ENCODE measurements around the gene ADAR.
"Not testable (repeated sequence)": the region's sequence is repeated elsewhere in the genome, so short reads cannot be mapped to it uniquely, and the experiment has no call there.

Gene ADAR

GRCh38 chr1:154652893-154653292, 44.9 kb upstream of the ADAR start (continued):
- TF ChIP-seq TOX (CRISPR knock-in tag; IDR thresholded peaks at IDR 0.05; ENCODE audit: borderline replicate concordance): no peak
- TF ChIP-seq ARNTL (CRISPR knock-in tag; IDR thresholded peaks at IDR 0.05; ENCODE audit: borderline replicate concordance, low read depth): no peak
- TF ChIP-seq ZFP3 (CRISPR knock-in tag; IDR thresholded peaks at IDR 0.05): no peak
- TF ChIP-seq ZNF565 (CRISPR knock-in tag; conservative IDR thresholded peaks at IDR 0.05; ENCODE audit: low read depth): no peak

DNA sequence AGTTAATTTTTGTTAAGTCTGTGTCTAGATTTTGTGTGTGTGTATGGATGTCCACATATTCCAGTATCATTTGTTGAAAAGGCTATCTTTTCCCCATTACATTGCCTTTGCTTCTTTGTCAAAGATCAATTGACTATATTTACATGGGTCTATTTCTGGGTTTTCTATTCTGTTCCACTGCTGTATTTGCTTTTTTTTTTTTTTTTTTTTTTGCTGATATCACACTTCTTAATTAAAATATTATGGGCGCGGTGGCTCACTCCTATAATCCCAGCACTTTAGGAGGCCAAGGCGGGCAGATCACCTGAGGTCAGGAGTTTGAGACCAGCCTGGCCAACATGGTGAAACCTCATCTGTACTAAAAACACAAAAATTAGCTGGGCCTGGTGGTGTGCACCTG, 36.7 kb upstream of the ADAR start:
- not testable (repeated sequence) for ATAC-seq

GRCh38 chr1:154641534-154641933, 33.5 kb upstream of the ADAR start:
- no peak for ATAC-seq
- TF ChIP-seq ZNF70 (CRISPR knock-in tag; IDR thresholded peaks at IDR 0.05) (no peak), TOX (CRISPR knock-in tag; IDR thresholded peaks at IDR 0.05; ENCODE audit: borderline replicate concordance) (no peak), ISL1 (CRISPR knock-in tag; IDR thresholded peaks at IDR 0.05) (no peak), ESRRG (CRISPR knock-in tag; IDR thresholded peaks at IDR 0.05) (no peak), TCF4 (CRISPR knock-in tag; IDR thresholded peaks at IDR 0.05; ENCODE audit: borderline replicate concordance) (no peak), SNAI2 (CRISPR knock-in tag; IDR thresholded peaks at IDR 0.05) (no peak), ZFP30 (CRISPR knock-in tag; IDR thresholded peaks at IDR 0.05) (no peak), ZFP3 (CRISPR knock-in tag; IDR thresholded peaks at IDR 0.05) (no peak), CSDC2 (CRISPR knock-in tag; IDR thresholded peaks at IDR 0.05) (no peak), ZNF8 (CRISPR knock-in tag; IDR thresholded peaks at IDR 0.05) (no peak), ZNF565 (CRISPR knock-in tag; conservative IDR thresholded peaks at IDR 0.05; ENCODE audit: low read depth) (no peak), RARB (CRISPR knock-in tag; IDR thresholded peaks at IDR 0.05) (no peak), ARNTL (CRISPR knock-in tag; IDR thresholded peaks at IDR 0.05; ENCODE audit: borderline replicate concordance, low read depth) (no peak), PATZ1 (CRISPR knock-in tag; IDR thresholded peaks at IDR 0.05; ENCODE audit: borderline replicate concordance) (no peak), GLIS3 (CRISPR knock-in tag; IDR thresholded peaks at IDR 0.05) (no peak), PPARA (CRISPR knock-in tag; IDR thresholded peaks at IDR 0.05; ENCODE audit: borderline replicate concordance) (no peak), ZC3H10 (CRISPR knock-in tag; IDR thresholded peaks at IDR 0.05) (no peak)
- TF ChIP-seq, protein P1, sequence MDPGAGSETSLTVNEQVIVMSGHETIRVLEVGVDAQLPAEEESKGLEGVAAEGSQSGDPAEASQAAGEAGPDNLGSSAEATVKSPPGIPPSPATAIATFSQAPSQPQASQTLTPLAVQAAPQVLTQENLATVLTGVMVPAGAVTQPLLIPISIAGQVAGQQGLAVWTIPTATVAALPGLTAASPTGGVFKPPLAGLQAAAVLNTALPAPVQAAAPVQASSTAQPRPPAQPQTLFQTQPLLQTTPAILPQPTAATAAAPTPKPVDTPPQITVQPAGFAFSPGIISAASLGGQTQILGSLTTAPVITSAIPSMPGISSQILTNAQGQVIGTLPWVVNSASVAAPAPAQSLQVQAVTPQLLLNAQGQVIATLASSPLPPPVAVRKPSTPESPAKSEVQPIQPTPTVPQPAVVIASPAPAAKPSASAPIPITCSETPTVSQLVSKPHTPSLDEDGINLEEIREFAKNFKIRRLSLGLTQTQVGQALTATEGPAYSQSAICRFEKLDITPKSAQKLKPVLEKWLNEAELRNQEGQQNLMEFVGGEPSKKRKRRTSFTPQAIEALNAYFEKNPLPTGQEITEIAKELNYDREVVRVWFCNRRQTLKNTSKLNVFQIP (CRISPR knock-in tag; IDR thresholded peaks at IDR 0.05; ENCODE audit: borderline replicate concordance, low read depth): no peak
- TF ChIP-seq, protein P2, sequence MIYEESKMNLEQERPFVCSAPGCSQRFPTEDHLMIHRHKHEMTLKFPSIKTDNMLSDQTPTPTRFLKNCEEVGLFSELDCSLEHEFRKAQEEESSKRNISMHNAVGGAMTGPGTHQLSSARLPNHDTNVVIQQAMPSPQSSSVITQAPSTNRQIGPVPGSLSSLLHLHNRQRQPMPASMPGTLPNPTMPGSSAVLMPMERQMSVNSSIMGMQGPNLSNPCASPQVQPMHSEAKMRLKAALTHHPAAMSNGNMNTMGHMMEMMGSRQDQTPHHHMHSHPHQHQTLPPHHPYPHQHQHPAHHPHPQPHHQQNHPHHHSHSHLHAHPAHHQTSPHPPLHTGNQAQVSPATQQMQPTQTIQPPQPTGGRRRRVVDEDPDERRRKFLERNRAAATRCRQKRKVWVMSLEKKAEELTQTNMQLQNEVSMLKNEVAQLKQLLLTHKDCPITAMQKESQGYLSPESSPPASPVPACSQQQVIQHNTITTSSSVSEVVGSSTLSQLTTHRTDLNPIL (CRISPR knock-in tag; IDR thresholded peaks at IDR 0.05; ENCODE audit: low read depth): no peak

GRCh38 chr1:154639876-154640275, 31.9 kb upstream of the ADAR start:
- TF ChIP-seq TOX (CRISPR knock-in tag; IDR thresholded peaks at IDR 0.05; ENCODE audit: borderline replicate concordance): no peak
- no peak for TF ChIP-seq ZNF70 (CRISPR knock-in tag; IDR thresholded peaks at IDR 0.05)
- TF ChIP-seq ZC3H10 (CRISPR knock-in tag; IDR thresholded peaks at IDR 0.05): no peak
- no peak for ATAC-seq

DNA sequence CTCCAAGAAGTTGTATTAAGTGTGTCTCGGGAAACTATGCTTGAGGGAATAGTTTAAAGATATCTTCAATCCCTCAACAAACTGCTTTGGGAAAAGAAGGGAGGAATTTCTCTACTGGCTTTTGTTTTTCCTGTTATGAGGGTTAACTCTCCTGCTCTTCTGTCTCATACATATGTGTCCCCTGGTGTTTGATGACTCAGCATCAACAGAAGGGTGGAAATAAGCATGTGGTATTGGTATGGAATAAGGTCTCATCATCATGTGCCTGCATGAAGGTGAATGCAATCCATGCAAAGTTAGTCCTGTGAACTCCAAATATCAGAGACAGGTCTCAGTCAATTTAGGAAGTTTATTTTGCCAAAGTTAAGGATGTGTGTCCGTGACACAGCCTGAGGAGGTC, 27.2 kb upstream of the ADAR start:
- no peak for ATAC-seq
- TF ChIP-seq ZNF8 (CRISPR knock-in tag; IDR thresholded peaks at IDR 0.05): no peak
- no peak for TF ChIP-seq ZNF70 (CRISPR knock-in tag; IDR thresholded peaks at IDR 0.05)
- TF ChIP-seq PPARA (CRISPR knock-in tag; IDR thresholded peaks at IDR 0.05; ENCODE audit: borderline replicate concordance): no peak
- TF ChIP-seq ISL1 (CRISPR knock-in tag; IDR thresholded peaks at IDR 0.05): no peak
- TF ChIP-seq TCF4 (CRISPR knock-in tag; IDR thresholded peaks at IDR 0.05; ENCODE audit: borderline replicate concordance): no peak
- TF ChIP-seq CSRNP3 (CRISPR knock-in tag; IDR thresholded peaks at IDR 0.05): no peak
- TF ChIP-seq SNAI2 (CRISPR knock-in tag; IDR thresholded peaks at IDR 0.05): no peak
- no peak for TF ChIP-seq OSR1 (CRISPR knock-in tag; IDR thresholded peaks at IDR 0.05)
- no peak for TF ChIP-seq GLIS3 (CRISPR knock-in tag; IDR thresholded peaks at IDR 0.05)
- TF ChIP-seq, protein P2 (CRISPR knock-in tag; IDR thresholded peaks at IDR 0.05; ENCODE audit: low read depth): no peak
